Progenitor cell of endocrine pancreas (in vitro differentiated cells): ENCODE measurements around the gene ADAM12. TPM values are rescaled to one million over a fixed set of nuclear protein-coding genes. Genes with fewer than 3 reads are reported as not detected.

Source experiments
- DNase-seq: peaks from one replicate; pipeline ENCODE4 v3.0.0; 2021; ENCODE audit warnings: low spot score; ENCODE audit not compliant: unreplicated experiment
- H3K27ac Mint-ChIP-seq: 2 replicates; pipeline ENCODE4 v1.8.0; 2021; ENCODE audit warnings: mild to moderate bottlenecking, moderate library complexity, mixed read lengths
- H3K27me3 Mint-ChIP-seq: 2 replicates; pipeline ENCODE4 v1.8.0; 2021; ENCODE audit warnings: mixed read lengths
- H3K36me3 Mint-ChIP-seq: 2 replicates; pipeline ENCODE4 v1.8.0; 2022; ENCODE audit warnings: mixed read lengths; ENCODE audit not compliant: insufficient read depth
- H3K4me1 Mint-ChIP-seq: 2 replicates; pipeline ENCODE4 v1.8.0; 2021; ENCODE audit warnings: low read depth, mixed read lengths
- H3K4me3 Mint-ChIP-seq: 2 replicates; pipeline ENCODE4 v1.8.0; 2021; ENCODE audit warnings: low read depth, mild to moderate bottlenecking, moderate library complexity, mixed read lengths
- H3K9me3 Mint-ChIP-seq: 2 replicates; pipeline ENCODE4 v1.8.0; 2021; ENCODE audit warnings: low read depth, mixed read lengths
- total RNA-seq: library from RNA; stranded (reverse); gene quantifications from 2 replicates; pipeline ENCODE4 v1.2.1, GENCODE V29; 2021
- TF ChIP-seq, protein P1 (sequence below): fragments of 200-600 bp; sonication (generic); IDR thresholded peaks from one replicate; pipeline ENCODE4 v1.5.0; 2021; ENCODE audit warnings: antibody characterized with exemption, mild to moderate bottlenecking; ENCODE audit not compliant: unreplicated experiment

ADAM12 gene
- total RNA-seq, 1 donor from 2014 or later = 1.8 TPM

DNA sequence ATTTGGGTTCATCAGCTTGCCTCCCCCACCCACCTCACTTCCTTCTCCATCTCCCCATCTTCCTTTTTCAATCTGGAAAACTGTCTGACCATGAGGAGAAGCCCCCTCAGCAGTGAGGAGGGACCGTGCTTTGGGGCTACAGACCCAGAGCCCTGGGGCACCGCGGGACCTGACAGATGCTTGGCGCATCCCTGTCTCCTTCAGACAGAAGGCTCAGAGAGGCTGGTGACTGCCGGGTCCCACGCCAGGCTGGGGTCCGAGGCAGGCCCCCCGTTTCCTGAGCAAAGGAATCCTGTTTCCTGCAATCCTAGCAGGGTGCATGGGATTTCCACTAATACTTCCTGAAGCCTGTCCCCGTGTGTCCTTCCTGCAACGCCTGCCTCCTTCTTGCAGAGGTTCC lies 344.9 kb downstream of the ADAM12 start:
- no peaks in the 10 kb centered on the region for H3K36me3 Mint-ChIP-seq
- TF ChIP-seq, protein P1, sequence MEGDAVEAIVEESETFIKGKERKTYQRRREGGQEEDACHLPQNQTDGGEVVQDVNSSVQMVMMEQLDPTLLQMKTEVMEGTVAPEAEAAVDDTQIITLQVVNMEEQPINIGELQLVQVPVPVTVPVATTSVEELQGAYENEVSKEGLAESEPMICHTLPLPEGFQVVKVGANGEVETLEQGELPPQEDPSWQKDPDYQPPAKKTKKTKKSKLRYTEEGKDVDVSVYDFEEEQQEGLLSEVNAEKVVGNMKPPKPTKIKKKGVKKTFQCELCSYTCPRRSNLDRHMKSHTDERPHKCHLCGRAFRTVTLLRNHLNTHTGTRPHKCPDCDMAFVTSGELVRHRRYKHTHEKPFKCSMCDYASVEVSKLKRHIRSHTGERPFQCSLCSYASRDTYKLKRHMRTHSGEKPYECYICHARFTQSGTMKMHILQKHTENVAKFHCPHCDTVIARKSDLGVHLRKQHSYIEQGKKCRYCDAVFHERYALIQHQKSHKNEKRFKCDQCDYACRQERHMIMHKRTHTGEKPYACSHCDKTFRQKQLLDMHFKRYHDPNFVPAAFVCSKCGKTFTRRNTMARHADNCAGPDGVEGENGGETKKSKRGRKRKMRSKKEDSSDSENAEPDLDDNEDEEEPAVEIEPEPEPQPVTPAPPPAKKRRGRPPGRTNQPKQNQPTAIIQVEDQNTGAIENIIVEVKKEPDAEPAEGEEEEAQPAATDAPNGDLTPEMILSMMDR = no peak
- peaks cover 7% of the 10 kb centered on the region for H3K4me1 Mint-ChIP-seq
- no peaks in the 10 kb centered on the region for H3K27me3 Mint-ChIP-seq
- H3K4me3 Mint-ChIP-seq = no peak overlapping the region
- DNase-seq = no peak
- no peaks in the 10 kb centered on the region for H3K9me3 Mint-ChIP-seq
- no peak overlapping the region for H3K27ac Mint-ChIP-seq

DNA sequence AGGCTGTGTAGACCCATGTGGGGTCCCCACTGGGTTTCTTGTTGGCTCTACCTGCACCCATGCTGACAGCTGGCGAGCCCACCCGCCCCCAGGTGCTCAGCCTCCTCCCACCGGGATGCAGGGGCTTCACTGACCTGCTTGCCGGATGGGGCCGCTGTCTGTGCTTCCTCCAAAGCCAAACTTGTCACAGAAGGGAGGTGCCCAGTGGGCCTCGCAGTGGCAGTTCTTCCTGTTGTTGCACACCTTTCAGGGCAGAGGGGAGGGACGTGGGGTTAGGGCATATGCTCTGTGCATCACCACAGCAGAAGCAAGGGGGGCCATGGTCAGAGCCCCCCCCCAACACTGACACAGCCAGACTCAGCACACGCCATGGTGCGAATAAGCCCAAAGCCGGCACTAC lies 345.4 kb downstream of the ADAM12 start:
- Mint-ChIP-seq H3K27ac (no peak overlapping the region), H3K4me1 (peaks cover 7% of the 10 kb centered on the region), H3K27me3 (no peaks in the 10 kb centered on the region), H3K36me3 (no peaks in the 10 kb centered on the region), H3K4me3 (no peak overlapping the region), H3K9me3 (no peaks in the 10 kb centered on the region)
- TF ChIP-seq, protein P1 = no peak
- DNase-seq = no peak

- Mint-ChIP-seq H3K9me3 (no peaks in the 10 kb centered on the region), H3K27ac (peak overlapping the region; percentile 76), H3K27me3 (no peaks in the 10 kb centered on the region), H3K4me3 (no peak overlapping the region), H3K36me3 (no peaks in the 10 kb centered on the region), H3K4me1 (peaks cover 7% of the 10 kb centered on the region)
- TF ChIP-seq, protein P1 = no peak
- no peak for DNase-seq
Measured at GRCh38 chr10:126042354-126042753, 345.9 kb downstream of the ADAM12 start.

DNA sequence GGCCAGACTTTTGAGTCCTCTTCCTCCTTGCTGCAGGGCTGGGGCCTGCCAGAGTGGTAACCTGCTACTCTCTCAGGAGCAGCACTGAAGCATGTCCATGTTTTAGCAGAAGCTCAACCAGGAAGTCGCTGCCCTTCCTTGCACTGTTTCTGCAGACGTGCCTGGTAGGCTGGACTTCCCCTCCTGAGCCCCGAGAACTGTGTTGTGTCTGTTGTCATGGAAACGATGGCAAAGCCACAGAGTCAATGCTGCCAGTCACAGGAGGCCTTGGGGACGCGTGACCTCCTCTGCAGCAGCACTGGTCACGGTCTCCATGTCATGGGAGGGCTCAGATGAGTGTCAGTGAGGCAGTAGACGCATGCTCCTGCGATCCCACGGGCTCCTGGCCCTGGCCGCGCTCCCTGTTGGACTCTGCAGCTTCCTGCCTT lies 346.5 kb downstream of the ADAM12 start:
- Mint-ChIP-seq H3K4me3 (no peak overlapping the region), H3K4me1 (peaks cover 7% of the 10 kb centered on the region), H3K9me3 (no peaks in the 10 kb centered on the region), H3K36me3 (no peaks in the 10 kb centered on the region), H3K27me3 (no peaks in the 10 kb centered on the region), H3K27ac (peak overlapping the region; percentile 76)
- DNase-seq = no peak
- TF ChIP-seq, protein P1 = no peak

GRCh38 chr10:126041117-126041516 lies 347.2 kb downstream of the ADAM12 start:
- Mint-ChIP-seq H3K9me3 (no peaks in the 10 kb centered on the region), H3K36me3 (no peaks in the 10 kb centered on the region), H3K27me3 (no peaks in the 10 kb centered on the region), H3K4me1 (peaks cover 7% of the 10 kb centered on the region), H3K27ac (no peak overlapping the region), H3K4me3 (no peak overlapping the region)
- no peak for DNase-seq
- TF ChIP-seq, protein P1 = no peak
